GM12878 (cell line): ENCODE data around the gene MAN1B1.

ENCODE experiments used
- CEBPB ChIP-seq, 2 experiments: fragments of 150-350 bp in 1 of 2; IDR thresholded peaks; 2 replicates each; pipeline ENCODE4 v1.6.1; 2012 to 2014; ENCODE audit warnings: low read depth in 2 of 2, low read length in 2 of 2, borderline replicate concordance in 1 of 2, inconsistent platforms in 1 of 2
- SIN3A ChIP-seq: IDR thresholded peaks from 2 replicates; pipeline ENCODE4 v1.6.1; 2012; ENCODE audit warnings: low read depth, low read length, improper control_type of control experiment
- TF ChIP-seq, protein P1 (sequence below), 3 experiments: IDR thresholded peaks in 2 of 3; conservative IDR thresholded peaks in 1 of 3; 2 replicates each; pipeline ENCODE4 v1.5.1; 2011; ENCODE audit warnings: low read depth in 3 of 3, low read length in 3 of 3, mild to moderate bottlenecking in 3 of 3, control low read depth in 2 of 3, moderate library complexity in 2 of 3, inconsistent platforms in 1 of 3, mixed read lengths in 1 of 3; ENCODE audit not compliant: control insufficient read depth in 2 of 3, insufficient read depth in 1 of 3; ENCODE audit errors: extremely low read depth in 1 of 3
- TF ChIP-seq, protein P2 (sequence below): fragments of 450-650 bp; formaldehyde crosslinking; IDR thresholded peaks from 2 replicates; pipeline ENCODE4 v1.4.0; 2022; ENCODE audit warnings: mild to moderate bottlenecking, moderate library complexity
- TF ChIP-seq, protein P3 (sequence below): IDR thresholded peaks from 2 replicates; pipeline ENCODE4 v1.6.1; 2012; ENCODE audit warnings: mild to moderate bottlenecking, low read depth, low read length

DNA sequence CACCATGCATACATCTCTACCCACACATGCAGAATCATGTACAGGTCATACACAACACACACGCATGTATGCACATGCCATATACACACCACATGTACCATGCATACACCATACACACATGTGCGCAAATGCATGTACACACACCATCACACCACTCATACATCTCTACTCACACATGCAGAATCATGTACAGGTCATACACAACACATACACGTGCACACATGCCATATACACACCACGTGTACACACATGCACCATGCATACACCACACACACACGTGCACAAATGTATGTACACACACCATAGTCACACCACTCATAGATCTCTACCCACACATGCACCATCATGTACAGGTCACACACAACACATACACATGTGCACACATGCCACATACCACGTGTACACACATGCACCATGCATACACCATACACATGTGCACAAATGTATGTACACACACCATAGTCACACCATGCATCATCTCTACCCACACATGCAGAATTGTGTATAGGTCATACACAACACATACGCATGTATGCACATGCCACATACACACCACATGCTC is 66.1 kb downstream of the MAN1B1 start:
- TF ChIP-seq SIN3A (no peak), CEBPB (IDR thresholded peaks at IDR 0.05; ENCODE audit: borderline replicate concordance in 1 of 2, low read depth in 2 of 2, low read length in 2 of 2) (no peak)
- TF ChIP-seq, protein P1, sequence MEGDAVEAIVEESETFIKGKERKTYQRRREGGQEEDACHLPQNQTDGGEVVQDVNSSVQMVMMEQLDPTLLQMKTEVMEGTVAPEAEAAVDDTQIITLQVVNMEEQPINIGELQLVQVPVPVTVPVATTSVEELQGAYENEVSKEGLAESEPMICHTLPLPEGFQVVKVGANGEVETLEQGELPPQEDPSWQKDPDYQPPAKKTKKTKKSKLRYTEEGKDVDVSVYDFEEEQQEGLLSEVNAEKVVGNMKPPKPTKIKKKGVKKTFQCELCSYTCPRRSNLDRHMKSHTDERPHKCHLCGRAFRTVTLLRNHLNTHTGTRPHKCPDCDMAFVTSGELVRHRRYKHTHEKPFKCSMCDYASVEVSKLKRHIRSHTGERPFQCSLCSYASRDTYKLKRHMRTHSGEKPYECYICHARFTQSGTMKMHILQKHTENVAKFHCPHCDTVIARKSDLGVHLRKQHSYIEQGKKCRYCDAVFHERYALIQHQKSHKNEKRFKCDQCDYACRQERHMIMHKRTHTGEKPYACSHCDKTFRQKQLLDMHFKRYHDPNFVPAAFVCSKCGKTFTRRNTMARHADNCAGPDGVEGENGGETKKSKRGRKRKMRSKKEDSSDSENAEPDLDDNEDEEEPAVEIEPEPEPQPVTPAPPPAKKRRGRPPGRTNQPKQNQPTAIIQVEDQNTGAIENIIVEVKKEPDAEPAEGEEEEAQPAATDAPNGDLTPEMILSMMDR (IDR thresholded peaks at IDR 0.05 in 2 of 3, conservative IDR thresholded peaks at IDR 0.05 in 1 of 3; ENCODE audit: control insufficient read depth in 2 of 3, extremely low read depth in 1 of 3, insufficient read depth in 1 of 3, low read depth in 3 of 3, low read length in 3 of 3): no peak
- TF ChIP-seq, protein P2, sequence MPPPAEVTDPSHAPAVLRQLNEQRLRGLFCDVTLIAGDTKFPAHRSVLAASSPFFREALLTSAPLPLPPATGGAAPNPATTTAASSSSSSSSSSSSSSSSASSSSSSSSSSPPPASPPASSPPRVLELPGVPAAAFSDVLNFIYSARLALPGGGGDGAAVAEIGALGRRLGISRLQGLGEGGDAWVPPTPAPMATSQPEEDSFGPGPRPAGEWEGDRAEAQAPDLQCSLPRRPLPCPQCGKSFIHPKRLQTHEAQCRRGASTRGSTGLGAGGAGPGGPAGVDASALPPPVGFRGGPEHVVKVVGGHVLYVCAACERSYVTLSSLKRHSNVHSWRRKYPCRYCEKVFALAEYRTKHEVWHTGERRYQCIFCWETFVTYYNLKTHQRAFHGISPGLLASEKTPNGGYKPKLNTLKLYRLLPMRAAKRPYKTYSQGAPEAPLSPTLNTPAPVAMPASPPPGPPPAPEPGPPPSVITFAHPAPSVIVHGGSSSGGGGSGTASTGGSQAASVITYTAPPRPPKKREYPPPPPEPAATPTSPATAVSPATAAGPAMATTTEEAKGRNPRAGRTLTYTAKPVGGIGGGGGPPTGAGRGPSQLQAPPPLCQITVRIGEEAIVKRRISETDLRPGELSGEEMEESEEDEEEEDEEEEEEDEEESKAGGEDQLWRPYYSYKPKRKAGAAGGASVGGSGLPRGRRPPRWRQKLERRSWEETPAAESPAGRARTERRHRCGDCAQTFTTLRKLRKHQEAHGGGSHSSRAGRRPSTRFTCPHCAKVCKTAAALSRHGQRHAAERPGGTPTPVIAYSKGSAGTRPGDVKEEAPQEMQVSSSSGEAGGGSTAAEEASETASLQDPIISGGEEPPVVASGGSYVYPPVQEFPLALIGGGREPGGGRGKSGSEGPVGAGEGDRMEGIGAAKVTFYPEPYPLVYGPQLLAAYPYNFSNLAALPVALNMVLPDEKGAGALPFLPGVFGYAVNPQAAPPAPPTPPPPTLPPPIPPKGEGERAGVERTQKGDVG (CRISPR knock-in tag): no peak
- TF ChIP-seq, protein P3, sequence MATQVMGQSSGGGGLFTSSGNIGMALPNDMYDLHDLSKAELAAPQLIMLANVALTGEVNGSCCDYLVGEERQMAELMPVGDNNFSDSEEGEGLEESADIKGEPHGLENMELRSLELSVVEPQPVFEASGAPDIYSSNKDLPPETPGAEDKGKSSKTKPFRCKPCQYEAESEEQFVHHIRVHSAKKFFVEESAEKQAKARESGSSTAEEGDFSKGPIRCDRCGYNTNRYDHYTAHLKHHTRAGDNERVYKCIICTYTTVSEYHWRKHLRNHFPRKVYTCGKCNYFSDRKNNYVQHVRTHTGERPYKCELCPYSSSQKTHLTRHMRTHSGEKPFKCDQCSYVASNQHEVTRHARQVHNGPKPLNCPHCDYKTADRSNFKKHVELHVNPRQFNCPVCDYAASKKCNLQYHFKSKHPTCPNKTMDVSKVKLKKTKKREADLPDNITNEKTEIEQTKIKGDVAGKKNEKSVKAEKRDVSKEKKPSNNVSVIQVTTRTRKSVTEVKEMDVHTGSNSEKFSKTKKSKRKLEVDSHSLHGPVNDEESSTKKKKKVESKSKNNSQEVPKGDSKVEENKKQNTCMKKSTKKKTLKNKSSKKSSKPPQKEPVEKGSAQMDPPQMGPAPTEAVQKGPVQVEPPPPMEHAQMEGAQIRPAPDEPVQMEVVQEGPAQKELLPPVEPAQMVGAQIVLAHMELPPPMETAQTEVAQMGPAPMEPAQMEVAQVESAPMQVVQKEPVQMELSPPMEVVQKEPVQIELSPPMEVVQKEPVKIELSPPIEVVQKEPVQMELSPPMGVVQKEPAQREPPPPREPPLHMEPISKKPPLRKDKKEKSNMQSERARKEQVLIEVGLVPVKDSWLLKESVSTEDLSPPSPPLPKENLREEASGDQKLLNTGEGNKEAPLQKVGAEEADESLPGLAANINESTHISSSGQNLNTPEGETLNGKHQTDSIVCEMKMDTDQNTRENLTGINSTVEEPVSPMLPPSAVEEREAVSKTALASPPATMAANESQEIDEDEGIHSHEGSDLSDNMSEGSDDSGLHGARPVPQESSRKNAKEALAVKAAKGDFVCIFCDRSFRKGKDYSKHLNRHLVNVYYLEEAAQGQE: no peak
